Non-pigmented ciliary epithelial cell (primary cell): Measurements from ENCODE around the gene RABGAP1.
"Not testable (repeated sequence)": the region's sequence is repeated elsewhere in the genome, so short reads cannot be mapped to it uniquely, and the experiment has no call there.

Source experiments
- DNase-seq: peaks from one replicate; pipeline ENCODE4 v3.0.0-alpha.2; 2010; ENCODE audit warnings: low read depth

Gene RABGAP1

GRCh38 chr9:122940749-122941581 is at the start of gene RABGAP1:
TSS of gene RABGAP1 (plus strand) at chr9:122941020. CDS start at chr9:122957060, 16,040 bp downstream.
- peak; percentile 86 for DNase-seq

- no peak for DNase-seq
Measured at GRCh38 chr9:122897969-122898368, 42.9 kb upstream of the RABGAP1 start.

GRCh38 chr9:122900791-122901190 is 40.0 kb upstream of the RABGAP1 start:
- DNase-seq, result no peak

- DNase-seq, result no peak
Measured at GRCh38 chr9:122904466-122904822, 36.4 kb upstream of the RABGAP1 start.

- DNase-seq, result peak; percentile 100
Measured at GRCh38 chr9:122904823-122905710, 35.8 kb upstream of the RABGAP1 start, which contains the start of gene RC3H2. TSS of gene RC3H2 (minus strand) at chr9:122905359. CDS start at chr9:122897509, 7,850 bp downstream.

GRCh38 chr9:122906122-122906521 is 34.7 kb upstream of the RABGAP1 start:
- not testable (repeated sequence) for DNase-seq

GRCh38 chr9:122912671-122912963 is 28.2 kb upstream of the RABGAP1 start:
- DNase-seq, result no peak

GRCh38 chr9:122912964-122913673 is 27.7 kb upstream of the RABGAP1 start, which contains the start of gene ZBTB6:
TSS of gene ZBTB6 (minus strand) at chr9:122913323. CDS start at chr9:122912072, 1,251 bp downstream.
- peak; percentile 48 for DNase-seq

GRCh38 chr9:122918310-122918709 is 22.5 kb upstream of the RABGAP1 start:
- no peak for DNase-seq

- DNase-seq, result no peak
Measured at GRCh38 chr9:122922713-122923112, 18.1 kb upstream of the RABGAP1 start.

GRCh38 chr9:122923947-122924346 is 16.9 kb upstream of the RABGAP1 start:
- no peak for DNase-seq

GRCh38 chr9:122929796-122930354 is 10.9 kb upstream of the RABGAP1 start:
- no peak for DNase-seq

- no peak for DNase-seq
Measured at GRCh38 chr9:122930541-122931225, 10.1 kb upstream of the RABGAP1 start.

- peak; percentile 55 for DNase-seq
Measured at GRCh38 chr9:122931226-122932121, 9.3 kb upstream of the RABGAP1 start, which contains the start of gene ZBTB26. TSS of gene ZBTB26 (minus strand) at chr9:122931512. CDS start at chr9:122919934, 11,578 bp downstream.

GRCh38 chr9:122936464-122936863 is 4.4 kb upstream of the RABGAP1 start:
- DNase-seq, result no peak

GRCh38 chr9:122936883-122937282 is 3.9 kb upstream of the RABGAP1 start:
- no peak for DNase-seq

- DNase-seq, result no peak
Measured at GRCh38 chr9:122939601-122940000, 1.2 kb upstream of the RABGAP1 start.

- DNase-seq, result no peak
Measured at GRCh38 chr9:122940454-122940748, 419 bp upstream of the RABGAP1 start.

- no peak for DNase-seq
Measured at GRCh38 chr9:122941582-122942234, 888 bp downstream of the RABGAP1 start.
